ENCODE results near the gene COG7.
"Not testable (repeated sequence)": the region's sequence is repeated elsewhere in the genome, so short reads cannot be mapped to it uniquely, and the experiment has no call there.

COG7 gene

DNA sequence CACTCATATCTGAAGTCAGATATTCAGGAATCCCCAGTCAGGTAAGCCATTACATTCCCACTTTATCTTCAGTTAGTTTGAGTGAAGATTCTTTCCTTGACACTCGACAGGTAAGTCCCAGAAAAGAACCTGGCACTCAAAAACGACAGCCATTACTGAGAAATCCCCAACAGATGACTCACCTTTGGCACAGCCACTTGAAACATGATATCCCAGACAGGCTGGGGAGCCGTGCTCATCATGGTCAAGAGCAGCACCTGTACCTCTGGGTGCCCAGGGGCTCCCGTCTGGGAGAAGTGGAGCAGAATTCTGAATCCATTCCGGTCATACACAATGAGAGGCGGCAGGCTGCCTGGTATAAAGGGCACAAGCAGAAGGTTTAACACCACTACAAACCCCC is 16.8 kb upstream of the COG7 start:
- no peak for DNase-seq (ENCODE audit: low spot score)

DNA sequence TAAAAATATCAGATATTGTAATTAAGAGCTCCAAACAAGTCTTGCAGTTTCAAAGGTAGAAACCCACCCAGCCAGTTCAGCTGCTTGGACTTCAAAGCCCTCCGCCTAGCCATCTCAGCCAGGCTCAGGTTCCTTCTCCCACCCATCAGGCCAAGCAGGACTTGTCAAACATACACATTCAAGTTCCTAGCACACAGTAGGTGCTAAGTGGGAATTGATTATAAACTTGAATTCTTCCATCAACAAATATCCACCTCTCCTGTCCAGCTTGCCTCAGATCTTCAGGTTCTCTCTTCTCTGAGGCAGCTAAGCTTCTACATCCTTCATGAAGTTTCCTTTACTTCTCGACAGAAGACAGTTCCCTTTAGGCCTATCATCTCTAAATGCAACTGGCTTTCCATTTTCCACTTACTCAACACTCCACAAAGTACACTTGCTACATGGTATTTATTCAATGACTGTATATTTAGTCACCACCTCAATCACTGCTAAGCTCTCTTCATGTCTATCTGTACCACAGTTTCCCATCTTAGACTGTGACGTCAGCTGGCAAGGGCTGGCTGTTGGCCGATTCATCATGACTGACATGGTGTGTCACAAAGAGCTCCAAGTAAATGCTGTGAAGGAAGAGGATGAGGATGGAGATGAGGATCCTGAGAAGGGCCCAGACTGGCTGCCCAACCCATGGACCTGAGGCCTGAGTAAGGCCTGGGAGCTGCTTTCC is 13.3 kb upstream of the COG7 start:
- DNase-seq (ENCODE audit: low spot score): no peak

DNA sequence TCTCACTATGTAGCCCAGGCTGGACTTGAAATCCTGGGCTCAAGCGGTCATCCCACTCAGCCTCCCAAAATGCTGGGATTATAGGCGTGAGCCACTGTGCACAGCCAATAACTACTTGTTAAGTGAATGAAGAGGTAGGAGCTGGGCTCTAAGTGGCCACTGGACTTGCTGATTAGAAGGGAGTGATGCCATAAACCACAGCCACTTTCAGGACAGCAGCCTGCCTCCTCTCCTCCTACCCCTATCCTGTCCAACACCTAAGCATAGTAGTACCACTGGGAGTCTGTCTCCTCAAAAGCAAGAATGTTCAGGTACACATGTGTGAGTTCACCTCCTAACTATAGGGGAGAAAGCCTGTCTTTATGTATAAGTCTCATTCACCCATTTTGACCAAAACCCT is 12.2 kb upstream of the COG7 start:
- DNase-seq (ENCODE audit: low spot score): no peak

DNA sequence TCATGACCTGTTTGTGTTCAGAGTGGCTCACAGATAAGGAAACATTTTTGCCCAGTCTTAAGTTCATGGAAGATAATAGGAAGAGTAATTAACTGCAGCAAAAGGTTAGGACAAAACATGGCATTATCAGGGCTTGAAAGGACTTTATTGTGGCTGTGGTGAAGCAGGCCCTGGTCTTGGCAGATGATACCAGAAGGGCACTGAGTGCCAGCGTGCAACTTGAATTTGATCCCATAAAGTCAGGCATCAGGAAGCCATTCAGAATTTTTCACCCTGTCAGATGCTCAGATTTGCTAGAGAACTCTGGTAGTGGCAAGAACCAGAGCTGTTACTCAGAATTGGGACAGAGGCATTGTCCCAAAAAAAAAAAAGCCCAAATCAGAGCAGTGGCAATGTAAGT is 11.2 kb upstream of the COG7 start:
- no peak for DNase-seq (ENCODE audit: low spot score)

DNA sequence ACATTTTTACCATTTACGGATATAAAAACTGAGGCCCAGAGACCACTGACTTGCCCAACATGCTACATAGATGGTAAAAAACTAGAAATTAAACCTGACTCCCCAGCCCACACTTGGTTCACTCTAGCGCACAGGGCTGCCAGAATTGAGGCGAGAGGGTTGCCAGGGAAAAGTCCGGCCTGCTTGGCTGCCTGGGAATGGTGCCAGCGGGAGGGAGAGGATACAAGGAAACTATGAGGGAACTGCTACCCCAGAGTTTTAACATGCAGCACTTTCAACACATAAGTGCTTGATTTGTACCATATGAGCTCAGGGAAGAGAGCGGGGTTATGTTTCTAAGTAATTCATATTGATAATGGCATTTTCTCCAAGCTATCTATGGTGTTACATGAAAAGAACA is 10.0 kb upstream of the COG7 start:
- DNase-seq (ENCODE audit: low spot score): not testable (repeated sequence)

DNA sequence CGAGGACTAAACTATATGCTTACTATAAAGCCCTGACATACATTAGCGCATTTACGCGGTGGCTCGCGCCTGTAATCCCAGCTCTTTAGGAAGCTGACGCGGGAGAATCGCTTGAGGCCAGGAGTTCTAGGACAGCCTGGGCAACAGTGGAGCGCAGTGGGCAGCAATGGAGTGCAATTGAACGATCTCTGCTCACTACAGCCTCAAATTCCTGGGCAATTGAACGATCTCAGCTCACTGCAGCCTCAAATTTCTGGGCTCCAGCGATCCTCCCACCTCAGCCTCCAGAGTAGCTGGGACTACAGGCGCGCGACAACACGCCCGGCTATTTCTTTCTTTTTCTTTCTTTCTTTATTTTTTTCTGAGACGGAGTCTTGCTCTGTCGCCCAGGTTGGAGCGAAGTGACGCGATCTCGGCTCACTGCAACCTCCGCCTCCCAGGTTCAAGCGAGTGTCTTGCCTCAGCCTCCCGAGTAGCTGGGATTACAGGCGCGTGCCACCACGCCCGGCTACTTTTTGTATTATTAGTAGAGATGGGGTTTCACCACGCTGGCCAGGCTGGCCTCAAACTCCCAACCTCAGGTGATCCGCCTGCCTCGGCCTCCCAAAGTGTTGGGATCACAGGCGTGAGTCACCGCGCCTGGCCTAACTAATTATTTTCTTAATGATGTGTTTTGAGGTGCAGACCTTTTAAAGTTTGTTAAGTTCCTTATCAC is 506 bp upstream of the COG7 start:
- no peak for DNase-seq (ENCODE audit: low spot score)

DNA sequence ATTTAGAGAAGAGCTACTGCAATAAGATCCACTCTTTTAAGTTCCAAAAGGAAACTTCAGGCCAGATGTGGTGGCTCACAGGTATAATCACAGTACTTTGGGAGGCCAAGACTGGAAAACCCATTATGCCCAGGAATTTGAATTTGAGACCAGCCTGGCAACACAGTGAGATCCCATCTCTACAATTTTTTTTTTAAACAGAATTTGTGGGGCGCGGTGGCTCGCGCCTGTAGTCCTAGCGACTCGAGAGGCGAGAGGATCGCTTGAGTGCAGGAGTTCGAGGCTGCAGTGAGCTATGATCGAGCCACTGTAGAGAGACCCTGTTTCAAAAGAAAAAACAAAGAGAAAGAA is 793 bp downstream of the COG7 start:
- no peak for DNase-seq (ENCODE audit: low spot score)

DNA sequence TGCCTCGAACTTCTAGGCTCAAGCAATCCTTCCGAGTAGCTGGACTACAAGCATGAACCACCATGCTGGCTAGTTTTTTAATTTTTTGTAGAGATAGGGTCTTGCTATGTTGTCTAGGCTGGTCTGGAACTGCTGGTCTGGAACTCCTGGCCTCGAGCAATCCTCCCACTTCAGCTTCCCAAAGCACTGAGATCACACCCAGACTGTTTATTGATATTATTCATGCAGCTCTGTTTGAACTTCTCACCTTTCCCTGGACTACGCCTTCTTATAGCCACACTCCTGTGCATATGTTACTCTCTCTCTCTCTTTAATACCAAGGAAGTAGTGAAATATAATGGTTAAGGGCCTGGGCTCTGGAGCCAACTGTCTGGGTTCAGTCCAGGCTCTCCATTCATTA is 4.6 kb downstream of the COG7 start:
- no peak for DNase-seq (ENCODE audit: low spot score)

DNA sequence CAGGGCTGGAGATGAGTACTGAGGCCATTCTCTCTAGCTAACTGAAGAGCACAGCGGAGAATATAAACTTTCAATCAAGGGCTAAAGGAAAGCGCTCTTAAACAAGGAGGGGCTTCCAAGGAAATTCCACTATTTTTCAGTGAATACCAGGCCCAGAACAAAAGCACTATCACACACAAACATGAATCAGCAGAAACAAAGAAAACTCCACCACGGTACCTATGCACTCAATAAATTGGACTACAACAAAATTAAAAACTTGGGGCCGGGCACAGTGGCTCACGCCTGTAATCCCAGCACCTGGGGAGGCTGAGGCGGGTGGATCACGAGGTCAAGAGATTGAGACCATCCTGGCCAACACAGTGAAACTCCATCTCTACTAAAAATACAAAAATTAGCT is 15.4 kb downstream of the COG7 start:
- not testable (repeated sequence) for DNase-seq (ENCODE audit: low spot score)

DNA sequence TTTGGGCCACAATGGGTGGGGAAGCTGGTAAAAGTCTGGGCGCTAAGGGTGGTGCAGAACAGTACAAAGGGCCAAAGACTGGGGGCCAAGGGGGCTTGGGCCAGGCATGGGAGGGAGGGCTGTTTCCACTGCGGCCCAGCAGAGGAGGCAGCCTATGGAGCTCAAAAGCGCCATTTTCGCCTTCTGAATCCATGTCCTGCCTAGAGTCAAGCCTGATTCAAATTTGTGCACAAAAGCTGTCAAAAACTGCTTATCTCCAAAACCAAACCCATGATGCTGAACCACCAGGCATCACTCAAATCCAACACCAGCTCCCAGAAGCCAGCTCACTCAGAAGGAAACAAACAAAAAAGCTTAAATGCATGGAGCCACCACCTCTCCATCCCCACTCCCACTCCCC is 16.0 kb downstream of the COG7 start:
- DNase-seq (ENCODE audit: low spot score): no peak

DNA sequence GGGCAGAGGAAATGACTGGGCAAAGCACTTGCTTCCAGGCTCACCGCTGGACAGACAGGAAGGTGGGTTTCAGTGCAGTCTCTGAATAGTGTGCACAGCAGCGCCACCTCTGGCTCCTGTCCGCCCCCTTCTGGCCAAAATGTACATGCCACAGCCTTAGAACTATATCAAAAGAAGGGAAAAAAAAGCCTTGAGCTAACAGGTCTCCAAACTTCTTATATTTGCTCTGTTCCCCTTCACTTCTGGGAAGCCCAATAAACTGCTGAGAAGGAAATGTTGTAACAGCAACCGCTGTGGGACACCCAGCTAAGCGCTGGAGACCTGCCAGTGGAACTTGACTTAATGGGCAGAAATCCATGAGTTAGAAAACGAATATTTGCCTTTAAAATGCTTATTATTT is 17.5 kb downstream of the COG7 start:
- peak; percentile 63 for DNase-seq (ENCODE audit: low spot score)

DNA sequence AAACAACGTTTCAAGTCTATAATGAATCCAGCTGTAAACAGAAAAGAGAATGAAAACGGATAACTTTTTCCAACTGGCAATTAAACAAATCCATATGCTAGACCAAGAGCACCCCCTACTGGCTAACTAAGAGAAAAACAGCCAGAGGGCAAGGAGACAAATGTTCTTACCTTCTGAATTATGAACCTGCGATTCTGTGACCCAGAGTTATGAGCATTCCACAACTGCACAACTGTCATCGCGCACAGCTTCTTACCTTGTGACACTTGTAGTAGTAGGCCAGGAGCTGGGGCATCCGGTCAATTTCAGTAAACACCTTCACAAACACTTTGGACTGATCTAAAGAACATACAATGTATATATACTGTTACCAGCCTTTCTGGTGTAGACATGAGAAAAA is 18.6 kb downstream of the COG7 start:
- DNase-seq (ENCODE audit: low spot score): peak; percentile 63

DNA sequence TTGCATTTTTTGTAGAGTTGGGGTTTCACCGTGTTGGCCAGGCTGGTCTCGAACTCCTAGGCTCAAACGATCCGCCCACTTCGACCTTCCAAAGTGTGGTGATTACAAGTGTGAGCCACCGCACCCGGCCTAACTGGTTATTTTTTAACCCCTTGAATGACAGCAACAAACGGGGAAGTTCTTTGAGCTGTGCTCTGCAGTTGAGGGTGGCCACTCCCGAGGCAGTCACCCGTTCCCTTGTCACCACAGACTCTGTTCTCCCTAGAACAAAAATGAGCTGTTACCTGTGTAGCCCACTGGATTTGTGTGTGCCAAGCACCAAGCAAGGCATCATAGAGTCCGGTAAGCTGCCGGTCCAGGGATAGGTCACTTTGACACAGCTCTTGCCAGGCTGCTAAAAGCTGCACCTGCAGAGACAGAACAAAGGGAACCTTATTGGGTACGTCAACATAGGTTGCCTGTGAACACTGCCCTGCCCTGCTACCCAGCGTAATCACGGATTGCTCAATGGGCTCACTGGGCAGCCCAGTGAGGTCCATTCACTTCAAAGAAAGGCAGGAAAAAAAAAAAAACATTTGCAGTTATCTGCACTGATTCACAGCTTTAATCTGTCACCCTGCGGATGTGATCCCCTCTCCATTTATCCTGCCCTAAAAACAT is 19.6 kb downstream of the COG7 start:
- no peak for DNase-seq (ENCODE audit: low spot score)

DNA sequence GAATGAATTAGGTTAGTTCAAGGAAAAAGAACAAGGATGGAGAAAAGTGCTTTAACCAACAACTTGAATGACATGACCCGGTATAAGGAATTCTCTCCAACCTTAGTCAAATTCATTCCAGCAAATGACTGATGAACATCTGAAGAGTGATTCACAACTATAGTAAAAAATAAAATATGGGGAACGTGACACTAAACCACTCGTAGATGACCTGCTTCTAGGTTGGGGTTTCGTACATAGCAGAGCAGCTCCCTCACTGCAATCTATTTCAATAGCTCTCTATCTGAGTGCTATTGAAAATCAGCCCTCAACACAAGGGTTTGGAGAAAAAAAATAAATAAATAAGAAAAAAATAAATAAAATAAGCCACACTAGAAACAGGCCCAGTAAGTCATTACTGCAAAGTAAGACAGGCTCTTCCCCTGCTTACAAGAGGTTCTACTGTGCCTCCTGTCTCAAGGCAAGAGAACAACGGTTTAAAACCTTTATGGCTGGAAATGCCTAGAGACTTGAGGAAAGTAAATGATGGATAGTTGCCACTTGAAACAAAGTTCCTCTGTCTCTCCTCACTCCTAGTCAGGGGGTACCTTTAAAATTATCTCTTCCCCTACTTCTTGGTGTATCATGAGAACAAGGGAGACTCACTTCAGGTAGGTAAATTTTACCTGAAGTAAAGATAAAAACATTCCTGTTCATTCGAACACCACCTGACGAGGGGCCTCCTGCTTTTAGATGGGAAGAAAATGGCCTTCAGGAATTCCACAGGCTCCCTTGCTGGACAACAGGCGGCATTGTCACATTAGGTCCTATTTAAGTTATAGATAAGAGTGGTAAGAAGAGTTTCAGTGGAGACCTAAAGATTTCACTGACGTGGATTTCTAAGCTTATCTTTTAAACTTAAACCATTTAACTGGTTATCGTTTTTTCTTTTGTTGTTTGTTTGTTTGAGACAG is 20.5 kb downstream of the COG7 start:
- no peak for DNase-seq (ENCODE audit: low spot score)

DNA sequence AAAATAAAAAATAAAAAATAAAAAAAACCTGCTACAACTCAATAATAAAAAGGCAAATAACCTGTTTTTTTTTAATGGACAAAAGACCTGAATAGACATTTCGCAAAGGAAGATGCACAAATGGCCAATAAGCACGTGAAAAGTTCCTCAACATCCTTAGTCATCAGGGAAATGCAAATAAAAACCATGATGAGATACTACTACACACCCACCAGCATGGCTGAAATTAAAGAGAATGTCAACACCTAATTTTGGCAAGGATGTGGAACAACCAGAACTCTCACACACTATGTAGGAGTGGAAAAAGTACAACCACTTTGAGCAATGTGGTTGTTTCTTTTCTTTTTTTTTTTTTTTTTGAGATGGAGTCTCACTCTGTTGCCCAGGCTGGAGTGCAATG is 24.6 kb downstream of the COG7 start:
- DNase-seq (ENCODE audit: low spot score): no peak

DNA sequence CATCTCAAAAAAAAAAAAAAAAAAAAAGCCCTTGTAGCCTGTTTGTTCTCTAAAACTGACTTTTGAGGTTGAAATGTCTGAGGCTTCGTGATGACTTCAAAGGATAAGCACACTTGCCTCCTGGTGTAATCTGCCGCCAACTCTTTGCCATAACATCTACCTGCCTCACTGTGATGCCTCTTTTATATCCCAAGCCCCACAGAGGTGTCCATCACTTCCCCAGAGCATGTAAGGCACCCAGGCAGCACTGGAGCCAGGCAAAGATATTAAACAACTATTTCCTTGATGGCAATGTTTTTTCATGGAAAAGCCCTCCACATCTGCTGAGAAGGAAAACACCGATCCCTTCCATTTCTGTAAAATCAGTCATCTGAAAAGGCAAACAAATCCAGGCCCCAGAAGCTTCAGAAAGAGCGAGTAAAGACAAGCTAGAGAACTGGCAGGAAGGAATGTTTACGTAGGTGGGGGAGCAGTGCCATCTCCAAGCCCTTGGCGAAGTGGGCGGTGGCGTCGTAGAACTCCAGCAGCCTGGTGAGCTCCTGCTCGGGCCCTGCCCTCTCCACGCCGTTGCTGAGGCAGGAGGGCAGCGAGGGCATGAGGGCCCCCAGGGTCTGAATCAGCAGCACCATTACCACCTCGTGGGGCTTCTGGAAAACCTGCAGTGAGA is 28.6 kb downstream of the COG7 start:
- no peak for DNase-seq (ENCODE audit: low spot score)

DNA sequence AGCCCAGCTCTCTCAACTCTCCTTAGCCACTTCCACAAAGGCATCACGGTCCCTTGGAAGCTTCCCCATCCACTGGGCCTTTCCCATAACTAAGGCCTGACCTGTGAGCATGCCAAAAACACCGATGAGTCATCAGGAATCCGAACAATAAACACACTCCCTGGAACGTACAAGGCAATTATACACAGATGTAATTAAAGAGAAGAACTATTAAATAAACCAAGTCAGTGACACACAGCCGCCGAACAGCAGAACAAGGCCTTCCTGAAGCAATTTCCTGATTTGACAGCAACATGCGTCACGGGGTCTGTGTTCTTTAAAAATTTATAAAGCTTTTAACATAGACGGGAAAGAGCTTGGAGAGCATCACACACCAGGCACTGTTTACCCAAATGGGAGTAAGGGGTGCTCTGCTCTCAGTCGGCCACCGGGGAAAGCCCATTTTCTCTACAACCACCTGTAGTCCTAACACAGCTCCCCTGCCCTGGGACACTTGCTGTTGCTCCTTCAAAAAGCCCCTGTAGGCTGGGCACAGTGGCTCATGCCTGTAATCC is 29.4 kb downstream of the COG7 start:
- DNase-seq (ENCODE audit: low spot score): no peak

DNA sequence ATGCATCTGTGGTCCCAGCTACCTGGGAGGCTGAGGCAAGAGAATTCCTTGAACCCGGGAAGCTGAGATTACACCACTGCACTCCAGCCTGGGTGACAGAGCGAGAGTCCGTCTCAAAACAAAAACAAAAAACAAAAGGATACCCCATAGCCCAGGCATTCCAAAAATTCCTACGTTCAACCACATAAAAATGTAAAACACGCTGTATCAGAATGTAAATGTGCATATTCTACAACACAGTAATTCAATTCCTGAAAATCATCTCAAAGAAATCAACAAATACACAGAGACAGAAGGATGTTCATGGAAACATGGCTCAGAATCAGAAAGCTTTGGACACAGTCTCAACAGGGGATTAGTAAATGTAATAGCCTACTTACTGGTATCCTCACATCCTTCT is 33.0 kb downstream of the COG7 start:
- no peak for DNase-seq (ENCODE audit: low spot score)

DNA sequence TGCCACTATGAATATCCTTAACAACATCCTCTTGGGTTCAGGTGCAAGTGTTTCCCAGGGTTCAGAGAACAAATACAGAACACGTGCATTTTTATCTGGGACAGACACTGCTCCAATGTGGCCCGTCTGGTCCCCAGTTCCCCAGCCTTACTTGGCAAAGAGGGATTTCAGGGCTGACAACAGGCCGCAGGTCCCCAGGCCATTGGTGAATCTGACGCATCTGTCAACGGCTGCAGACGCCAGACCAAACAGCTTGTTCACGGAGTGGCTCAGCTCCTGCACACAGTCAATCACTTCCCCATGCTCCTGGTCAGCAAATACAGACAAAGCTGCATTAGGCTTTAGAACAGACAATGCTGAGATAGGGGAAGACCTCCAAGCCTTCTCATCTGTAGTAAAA is 36.2 kb downstream of the COG7 start:
- no peak for DNase-seq (ENCODE audit: low spot score)

DNA sequence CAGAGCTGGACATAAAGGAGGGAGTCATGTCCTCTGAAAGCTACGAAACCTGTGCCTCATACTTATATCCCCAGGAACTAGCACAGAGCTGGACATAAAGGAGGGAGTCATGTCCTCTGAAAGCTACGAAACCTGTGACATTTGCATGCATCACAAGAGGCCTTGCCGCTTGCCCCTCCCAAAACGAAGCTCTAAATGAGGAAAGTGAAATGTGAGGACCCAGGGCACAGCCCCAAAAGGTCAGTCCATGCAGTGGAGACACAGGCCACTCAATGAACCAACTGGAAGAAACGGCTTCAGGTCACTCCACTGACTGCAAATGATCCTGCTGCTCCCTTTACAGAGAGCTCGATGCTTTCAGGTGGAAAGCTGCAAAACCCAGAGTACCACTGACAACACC is 38.3 kb downstream of the COG7 start:
- DNase-seq (ENCODE audit: low spot score): no peak

DNA sequence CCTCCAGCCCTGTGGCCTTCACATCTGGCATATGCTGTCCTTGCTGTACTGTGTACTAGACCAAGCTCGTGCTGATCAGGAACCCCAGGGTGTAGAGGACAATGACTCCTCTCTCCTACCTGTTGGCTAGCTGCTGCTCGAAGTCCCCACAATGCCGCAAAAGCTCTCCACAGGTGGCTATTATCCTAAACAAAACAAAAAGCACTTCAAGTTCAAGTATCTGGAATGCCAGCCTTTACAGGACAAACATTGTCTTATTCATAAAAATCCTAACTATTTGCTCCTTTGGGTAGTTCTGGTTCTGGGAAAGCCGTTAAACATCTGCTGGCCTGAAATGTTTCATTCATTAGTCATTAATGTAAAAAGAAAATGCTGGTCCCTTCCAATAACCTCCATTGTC is 42.8 kb downstream of the COG7 start:
- no peak for DNase-seq (ENCODE audit: low spot score)

DNA sequence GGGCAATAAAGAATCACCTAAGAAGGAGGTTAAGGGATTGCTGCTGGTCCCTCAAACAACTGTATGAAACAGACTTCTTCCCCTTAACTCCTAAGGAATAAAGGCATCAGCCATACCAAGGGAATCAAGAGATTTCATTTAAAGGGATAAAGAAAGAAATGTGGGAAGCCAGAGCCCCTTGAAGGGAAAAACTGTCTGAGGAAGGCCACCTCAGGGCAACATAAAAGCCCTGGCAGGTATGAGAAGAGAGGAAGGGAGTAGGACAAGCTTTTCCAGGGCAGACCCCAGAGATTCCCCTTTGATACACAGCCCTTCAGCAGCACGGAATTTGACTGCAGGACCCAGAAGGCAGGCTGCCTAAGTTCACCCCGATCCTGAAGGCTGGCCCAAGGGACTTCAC is 43.5 kb downstream of the COG7 start:
- no peak for DNase-seq (ENCODE audit: low spot score)
